ENCODE measurements around the gene AVPR2. TPM values are rescaled to one million over a fixed set of nuclear protein-coding genes. Genes with fewer than 3 reads are reported as not detected.
A peak's percentile ranks its signal among the peaks of the same experiment; 100 is the strongest.

Gene AVPR2
- total and polyA plus RNA-seq, 9 of the 15 experiments (the other 6 are each of a cell fraction or from before 2014, with no cell fraction given) = not detected

GRCh38 chrX:153887385-153887784 lies 17.1 kb upstream of the AVPR2 start:
- H3K9ac ChIP-seq (ENCODE audit: insufficient read depth in 1 of 2, low read depth in 2 of 2, low read length in 2 of 2) = peak overlapping the region in 1 of 2 experiments; percentile 31; a peak in 2 of 4 replicates
- no peak overlapping the region for H3K27ac ChIP-seq (ENCODE audit: extremely low read depth, low read depth, low read length)
- CTCF ChIA-PET (ENCODE audit: low intra/inter-chr PET ratio) = no interaction called here
- peaks cover 10 to 47% of the 10 kb centered on the region in 2 experiments for H3K4me1 ChIP-seq (replicated peaks in 1 of 2; ENCODE audit: control insufficient read depth in 2 of 2, insufficient read depth in 2 of 2, low read length in 2 of 2)
- FAIRE-seq (peak; percentile 57), ATAC-seq (peak; percentile 35; the same call in 2 of the 3 replicates), DNase-seq (ENCODE audit: extremely low read depth in 1 of 4, low spot score in 3 of 4) (no peak)
- no TSS peak for BruUV-seq (replicated peaks)
- no peak overlapping the region for H2AFZ ChIP-seq (ENCODE audit: low read depth, low read length)
- WGBS (ENCODE audit: insufficient coverage, low coverage, missing lambda C conversion rate) = 5% methylated on average over 8 of the region's 8 CpGs
- no peak overlapping the region for H3K4me3 ChIP-seq
- intact Hi-C loops (cut with micrococcal nuclease) = no loop called here
- in situ Hi-C loops (cut with MboI) = no loop called here
- POLR2A ChIA-PET = interaction anchor here (0.7 kb wide), 2 partner anchors 203 to 214 kb away, joined by 3 to 4 read pairs; partner anchors contain the start of gene PNCK
- H3K27me3 ChIP-seq (ENCODE audit: control insufficient read depth in 2 of 2, insufficient read depth in 2 of 2, low read length in 2 of 2) = peaks cover 0 to 23% of the 10 kb centered on the region in 2 experiments; a peak in 2 of 5 replicates
- peaks cover 6% of the 10 kb centered on the region; the same call in 1 of the 2 replicates for H4K20me1 ChIP-seq (replicated peaks; ENCODE audit: control insufficient read depth, insufficient read depth, low read length)
- H3K9me3 ChIP-seq (replicated peaks; ENCODE audit: control insufficient read depth, insufficient read depth, low read depth, low read length) = no peaks in the 10 kb centered on the region
- no peaks in the 10 kb centered on the region for H3K9me1 ChIP-seq (ENCODE audit: control insufficient read depth, insufficient read depth, low read length)
- no peaks in the 10 kb centered on the region for H3K36me3 ChIP-seq (ENCODE audit: control insufficient read depth, insufficient read depth, low read length)
- H3K79me2 ChIP-seq (ENCODE audit: control insufficient read depth, insufficient read depth, low read length) = no peaks in the 10 kb centered on the region
- H3K4me2 ChIP-seq (ENCODE audit: insufficient read depth, low read length) = no peak overlapping the region
- TF ChIP-seq GATA2 (CRISPR knock-in tag; IDR thresholded peaks at IDR 0.05) (peak; percentile 67), ZNF586 (CRISPR knock-in tag; conservative IDR thresholded peaks at IDR 0.05) (no peak), LEF1 (IDR thresholded peaks at IDR 0.05) (no peak), TEAD4 (IDR thresholded peaks at IDR 0.05; ENCODE audit: low read length) (no peak), TEAD4 (CRISPR knock-in tag; IDR thresholded peaks at IDR 0.05; ENCODE audit: borderline replicate concordance) (no peak), THRAP3 (IDR thresholded peaks at IDR 0.05; ENCODE audit: borderline replicate concordance) (no peak), SMARCE1 (IDR thresholded peaks at IDR 0.05) (0 out of 2 replicates have a peak, but pooled peaks have one; percentile 11), ARID3B (CRISPR knock-in tag; IDR thresholded peaks at IDR 0.05; ENCODE audit: borderline replicate concordance) (no peak), MXI1 (IDR thresholded peaks at IDR 0.05; ENCODE audit: low read depth, low read length) (no peak), ZNF583 (CRISPR knock-in tag; IDR thresholded peaks at IDR 0.05) (peak; percentile 40; the same call in 1 of the 2 replicates), ZBTB7A (IDR thresholded peaks at IDR 0.05; ENCODE audit: borderline replicate concordance, control insufficient read depth, low read depth, low read length) (no peak), ZNF511 (CRISPR knock-in tag; IDR thresholded peaks at IDR 0.05) (no peak), MYC (IDR thresholded peaks at IDR 0.05; ENCODE audit: low read depth, low read length) (peak; percentile 58), MYC (CRISPR knock-in tag; IDR thresholded peaks at IDR 0.05; ENCODE audit: borderline replicate concordance, low read depth) (no peak), ZNF239 (CRISPR knock-in tag; IDR thresholded peaks at IDR 0.05) (0 out of 2 replicates have a peak, but pooled peaks have one; percentile 23), CSDE1 (IDR thresholded peaks at IDR 0.05) (no peak), TFE3 (CRISPR knock-in tag; IDR thresholded peaks at IDR 0.05) (peak; percentile 27; the same call in 1 of the 2 replicates)

Data from K562 (cell line).